SU-DHL-6 (cell line): ENCODE results near the gene S100A14.
A peak's percentile ranks its signal among the peaks of the same experiment; 100 is the strongest.

ENCODE experiments used
- H2AFZ ChIP-seq: fragments of 200-600 bp; sonication (generic); 2 replicates; pipeline ENCODE4 v1.6.1; 2014; ENCODE audit warnings: low read depth, mild to moderate bottlenecking, moderate library complexity, mixed read lengths, antibody characterized with exemption, low read length; ENCODE audit not compliant: severe bottlenecking
- H3F3A ChIP-seq: fragments of 200-600 bp; shearing (Covaris generic); 2 replicates; pipeline ENCODE4 v1.6.0; 2016; ENCODE audit warnings: antibody characterized with exemption, mild to moderate bottlenecking; ENCODE audit not compliant: insufficient read depth
- H3K27ac ChIP-seq: fragments of 200-600 bp; sonication (generic); 2 replicates; pipeline ENCODE4 v1.5.1; 2016; ENCODE audit warnings: low read depth, mild to moderate bottlenecking, low read length, moderate library complexity, mixed read lengths
- H3K27me3 ChIP-seq: fragments of 200-600 bp; sonication (generic), shearing (Covaris generic); 2 replicates; pipeline ENCODE4 v1.6.0; 2014; ENCODE audit warnings: mild to moderate bottlenecking, low read length
- H3K36me3 ChIP-seq: fragments of 200-600 bp; sonication (generic); 2 replicates; pipeline ENCODE4 v1.6.1; 2014; ENCODE audit warnings: mild to moderate bottlenecking, low read length, mixed read lengths
- H3K4me2 ChIP-seq: fragments of 300-600, 200-600 bp; shearing (Covaris generic), sonication (generic); 2 replicates; pipeline ENCODE4 v1.6.0; 2014; ENCODE audit warnings: low read length, low read depth, mild to moderate bottlenecking; ENCODE audit not compliant: poor library complexity, severe bottlenecking
- H3K4me3 ChIP-seq: fragments of 200-600 bp; sonication (generic); 2 replicates; pipeline ENCODE4 v1.5.1; 2014; ENCODE audit warnings: antibody characterized with exemption, low read length, mild to moderate bottlenecking, mixed read lengths; ENCODE audit not compliant: insufficient read depth, poor library complexity, severe bottlenecking
- H3K79me2 ChIP-seq: fragments of 200-600 bp; sonication (generic); 2 replicates; pipeline ENCODE4 v1.6.1; 2014; ENCODE audit warnings: mild to moderate bottlenecking, low read length, moderate library complexity; ENCODE audit not compliant: insufficient read depth
- H3K9ac ChIP-seq: fragments of 200-600 bp; sonication (generic); 2 replicates; pipeline ENCODE4 v1.7.0; 2014; ENCODE audit warnings: mild to moderate bottlenecking, low read length
- H3K9me2 ChIP-seq: fragments of 200-600 bp; sonication (generic); replicated peaks from 2 replicates; pipeline ENCODE4 v1.6.1; 2014; ENCODE audit warnings: low read length; ENCODE audit not compliant: insufficient read depth
- H3K9me3 ChIP-seq: fragments of 200-600 bp; sonication (generic); 2 replicates; pipeline ENCODE4 v1.6.1; 2014; ENCODE audit warnings: low read length, mixed read lengths; ENCODE audit not compliant: insufficient read depth
- H4K20me1 ChIP-seq: fragments of 200-600 bp; sonication (generic); 2 replicates; pipeline ENCODE4 v1.6.1; 2014; ENCODE audit warnings: low read depth, mild to moderate bottlenecking, antibody characterized with exemption, low read length, moderate library complexity, mixed read lengths
- EZH2phosphoT487 ChIP-seq: fragments of 200-600 bp; sonication (generic), shearing (Covaris generic); conservative IDR thresholded peaks from 2 replicates; pipeline ENCODE4 v1.6.1; 2018; ENCODE audit warnings: mild to moderate bottlenecking, antibody characterized with exemption, low read length, moderate library complexity, mixed read lengths
- TF ChIP-seq, protein P1 (sequence below): fragments of 200-600 bp; sonication (generic); IDR thresholded peaks from one replicate; pipeline ENCODE4 v1.5.1; 2017; ENCODE audit warnings: antibody characterized with exemption, mild to moderate bottlenecking, low read length, moderate library complexity; ENCODE audit not compliant: insufficient read depth, poor library complexity, severe bottlenecking

The S100A14 gene

DNA sequence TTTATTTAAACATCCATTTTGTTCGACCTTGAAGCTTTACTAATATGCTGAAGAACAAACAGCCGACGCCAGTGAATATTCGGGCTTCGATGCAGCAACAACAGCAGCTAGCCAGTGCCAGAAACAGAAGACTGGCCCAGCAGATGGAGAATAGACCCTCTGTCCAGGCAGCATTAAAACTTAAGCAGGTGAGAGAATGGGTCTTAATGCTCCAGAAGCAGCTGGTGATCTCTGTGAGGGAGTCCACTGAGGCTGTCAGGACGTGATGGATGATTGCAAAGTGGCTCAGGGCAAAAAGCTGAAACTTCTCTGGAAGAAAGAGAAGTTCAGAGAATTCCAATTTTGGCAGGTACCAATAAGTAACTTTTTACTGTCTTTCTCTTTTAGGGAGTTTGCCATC lies 22.1 kb upstream of the S100A14 start:
- no peak overlapping the region for H3K27ac ChIP-seq
- H3K4me2 ChIP-seq = no peak overlapping the region
- no peak for TF ChIP-seq EZH2phosphoT487
- TF ChIP-seq, protein P1, sequence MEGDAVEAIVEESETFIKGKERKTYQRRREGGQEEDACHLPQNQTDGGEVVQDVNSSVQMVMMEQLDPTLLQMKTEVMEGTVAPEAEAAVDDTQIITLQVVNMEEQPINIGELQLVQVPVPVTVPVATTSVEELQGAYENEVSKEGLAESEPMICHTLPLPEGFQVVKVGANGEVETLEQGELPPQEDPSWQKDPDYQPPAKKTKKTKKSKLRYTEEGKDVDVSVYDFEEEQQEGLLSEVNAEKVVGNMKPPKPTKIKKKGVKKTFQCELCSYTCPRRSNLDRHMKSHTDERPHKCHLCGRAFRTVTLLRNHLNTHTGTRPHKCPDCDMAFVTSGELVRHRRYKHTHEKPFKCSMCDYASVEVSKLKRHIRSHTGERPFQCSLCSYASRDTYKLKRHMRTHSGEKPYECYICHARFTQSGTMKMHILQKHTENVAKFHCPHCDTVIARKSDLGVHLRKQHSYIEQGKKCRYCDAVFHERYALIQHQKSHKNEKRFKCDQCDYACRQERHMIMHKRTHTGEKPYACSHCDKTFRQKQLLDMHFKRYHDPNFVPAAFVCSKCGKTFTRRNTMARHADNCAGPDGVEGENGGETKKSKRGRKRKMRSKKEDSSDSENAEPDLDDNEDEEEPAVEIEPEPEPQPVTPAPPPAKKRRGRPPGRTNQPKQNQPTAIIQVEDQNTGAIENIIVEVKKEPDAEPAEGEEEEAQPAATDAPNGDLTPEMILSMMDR = no peak
- H3K36me3 ChIP-seq = peaks cover 49% of the 10 kb centered on the region
- no peak overlapping the region for H2AFZ ChIP-seq
- H3K9me2 ChIP-seq = no peaks in the 10 kb centered on the region
- no peak overlapping the region for H3K9ac ChIP-seq
- no peaks in the 10 kb centered on the region for H3K9me3 ChIP-seq
- H3K27me3 ChIP-seq = no peaks in the 10 kb centered on the region
- no peaks in the 10 kb centered on the region for H4K20me1 ChIP-seq
- H3F3A ChIP-seq = peaks cover 17% of the 10 kb centered on the region; the same call in 1 of the 2 replicates
- no peak overlapping the region for H3K4me3 ChIP-seq
- peaks cover 29% of the 10 kb centered on the region for H3K79me2 ChIP-seq

DNA sequence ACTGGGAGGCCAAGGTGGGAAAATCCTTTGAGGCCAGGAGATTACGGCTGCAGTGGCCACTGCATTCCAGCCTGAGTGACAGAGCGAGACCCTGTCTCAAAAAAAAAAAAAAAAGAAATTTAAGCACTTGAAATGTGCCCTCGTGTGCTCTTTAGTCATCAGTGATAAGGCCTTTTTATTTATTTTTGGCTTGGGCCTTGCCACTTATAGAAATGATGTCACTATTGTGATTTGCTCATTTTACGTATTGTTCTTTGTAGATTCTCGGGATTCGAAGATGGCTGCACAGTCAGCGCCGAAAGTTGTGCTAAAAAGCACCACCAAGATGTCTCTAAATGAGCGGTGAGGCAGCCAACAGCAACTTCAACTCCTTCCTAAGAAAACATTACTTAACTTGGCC lies 20.2 kb upstream of the S100A14 start:
- Histone ChIP-seq H3K9ac (no peak overlapping the region), H3K36me3 (peaks cover 31% of the 10 kb centered on the region), H3F3A (peaks cover 17% of the 10 kb centered on the region; the same call in 1 of the 2 replicates), H2AFZ (no peak overlapping the region), H4K20me1 (no peaks in the 10 kb centered on the region), H3K79me2 (peaks cover 29% of the 10 kb centered on the region), H3K9me2 (no peaks in the 10 kb centered on the region), H3K4me2 (no peak overlapping the region), H3K9me3 (no peaks in the 10 kb centered on the region), H3K27ac (no peak overlapping the region), H3K27me3 (no peaks in the 10 kb centered on the region), H3K4me3 (no peak overlapping the region)
- TF ChIP-seq, protein P1 = no peak
- no peak for TF ChIP-seq EZH2phosphoT487

DNA sequence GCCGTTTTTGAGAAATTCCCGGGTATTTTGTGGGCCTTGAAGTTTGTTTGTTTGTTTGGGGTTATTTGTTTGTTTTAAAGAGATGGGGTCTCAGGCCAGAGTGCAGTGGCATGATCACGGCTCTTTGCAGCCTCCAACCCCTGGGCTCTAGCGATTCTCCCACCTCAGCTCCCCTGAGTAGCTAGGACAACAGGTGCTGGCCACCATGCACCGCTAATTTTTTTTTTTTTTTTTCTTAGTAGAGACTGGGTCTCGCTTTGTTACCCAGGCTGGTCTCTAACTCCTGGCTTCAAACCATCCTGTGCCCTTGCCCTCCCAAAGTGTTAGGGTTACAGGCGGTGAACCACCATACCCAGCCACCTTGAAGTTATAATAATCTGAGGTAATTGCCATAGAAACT lies 19.7 kb upstream of the S100A14 start:
- Histone ChIP-seq H3K79me2 (peaks cover 29% of the 10 kb centered on the region), H2AFZ (no peak overlapping the region), H3K4me2 (peak overlapping the region; percentile 83), H3F3A (peaks cover 17% of the 10 kb centered on the region; the same call in 1 of the 2 replicates), H3K9ac (no peak overlapping the region), H3K36me3 (peaks cover 30% of the 10 kb centered on the region), H3K27me3 (no peaks in the 10 kb centered on the region), H3K9me3 (no peaks in the 10 kb centered on the region), H3K4me3 (no peak overlapping the region), H3K9me2 (no peaks in the 10 kb centered on the region), H3K27ac (no peak overlapping the region), H4K20me1 (no peaks in the 10 kb centered on the region)
- no peak for TF ChIP-seq EZH2phosphoT487
- TF ChIP-seq, protein P1 = no peak
